OCI-LY7 (cell line): ENCODE measurements around the gene ZNF831.

Experiments
- CTCF ChIP-seq: fragments of 200-600 bp; sonication (generic); conservative IDR thresholded peaks from 2 replicates; pipeline ENCODE4 v1.5.1; 2014; ENCODE audit warnings: mild to moderate bottlenecking, antibody characterized with exemption, low read length, moderate library complexity, mixed read lengths
- EZH2phosphoT487 ChIP-seq: fragments of 200-600 bp; sonication (generic); IDR thresholded peaks from 2 replicates; pipeline ENCODE4 v1.6.1; 2018; ENCODE audit warnings: low read depth, borderline replicate concordance, mild to moderate bottlenecking, mixed run types, antibody characterized with exemption, low read length, moderate library complexity, mixed read lengths

GRCh38 chr20:59157531-59157930, 6.1 kb upstream of the ZNF831 start:
- TF ChIP-seq CTCF (no peak), EZH2phosphoT487 (no peak)
